A673 (cell line): ENCODE data around the gene DSTYK.

Experiments
- CTCF ChIP-seq: fragments of 300-800, 200-600 bp; sonication (generic); conservative IDR thresholded peaks from 2 replicates; pipeline ENCODE4 v1.5.1; 2017; ENCODE audit warnings: low read depth, mild to moderate bottlenecking, antibody characterized with exemption, low read length, moderate library complexity, mixed read lengths
- EZH2 ChIP-seq: fragments of 200-600 bp; sonication (generic); IDR thresholded peaks from 2 replicates; pipeline ENCODE4 v1.6.1; 2017; ENCODE audit warnings: borderline replicate concordance, low read depth, mild to moderate bottlenecking, mixed read lengths, antibody characterized with exemption, low read length; ENCODE audit not compliant: poor library complexity, severe bottlenecking

GRCh38 chr1:205229399-205229871 is 17.9 kb upstream of the DSTYK start:
- no peak for TF ChIP-seq CTCF
- TF ChIP-seq EZH2: no peak
